ENCODE data around the gene ACTL10.

The ACTL10 gene

DNA sequence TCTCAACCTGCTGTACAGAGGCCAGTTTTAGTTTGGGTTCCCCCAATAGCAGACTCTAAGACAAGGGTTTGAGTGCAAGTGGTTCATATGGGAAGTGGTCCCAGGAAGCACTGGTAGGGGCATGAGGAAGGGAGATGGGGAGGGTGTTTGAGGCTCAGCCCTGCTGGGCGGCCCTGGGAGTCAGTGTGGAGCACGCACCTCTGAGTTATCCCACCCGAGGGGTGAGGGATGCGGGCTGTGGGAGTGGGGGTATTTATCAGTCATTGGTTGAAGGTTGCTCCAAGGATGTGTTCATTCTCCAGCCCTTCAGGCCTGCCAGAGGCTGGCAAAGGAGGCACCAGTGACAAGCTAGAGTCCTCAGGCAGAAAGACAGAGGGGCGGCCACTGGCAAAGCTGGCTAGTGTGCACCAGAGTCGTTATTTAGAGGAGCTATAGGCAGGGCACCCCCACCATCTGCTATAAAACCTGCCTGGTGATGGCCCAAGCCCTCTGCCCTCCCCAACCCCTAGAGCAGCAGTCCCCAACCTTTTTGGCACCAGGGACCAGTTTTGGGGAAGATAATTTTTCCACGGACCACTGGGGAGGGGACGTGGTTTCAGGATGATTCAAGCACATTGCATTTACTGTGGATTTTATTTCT, 36.9 kb downstream of the ACTL10 start:
- Mint-ChIP-seq H3K36me3 (ENCODE audit: insufficient read depth) (peaks cover 14% of the 10 kb centered on the region), H3K9me3 (no peaks in the 10 kb centered on the region), H3K27ac (ENCODE audit: low read depth) (no peak overlapping the region), H3K4me3 (no peak overlapping the region), H3K4me1 (no peaks in the 10 kb centered on the region), H3K27me3 (no peaks in the 10 kb centered on the region)
- DNase-seq (ENCODE audit: low spot score in 2 of 2) (no peak), ATAC-seq (replicated peaks; ENCODE audit: extremely low read depth, poor library complexity, severe bottlenecking) (no peak)

DNA sequence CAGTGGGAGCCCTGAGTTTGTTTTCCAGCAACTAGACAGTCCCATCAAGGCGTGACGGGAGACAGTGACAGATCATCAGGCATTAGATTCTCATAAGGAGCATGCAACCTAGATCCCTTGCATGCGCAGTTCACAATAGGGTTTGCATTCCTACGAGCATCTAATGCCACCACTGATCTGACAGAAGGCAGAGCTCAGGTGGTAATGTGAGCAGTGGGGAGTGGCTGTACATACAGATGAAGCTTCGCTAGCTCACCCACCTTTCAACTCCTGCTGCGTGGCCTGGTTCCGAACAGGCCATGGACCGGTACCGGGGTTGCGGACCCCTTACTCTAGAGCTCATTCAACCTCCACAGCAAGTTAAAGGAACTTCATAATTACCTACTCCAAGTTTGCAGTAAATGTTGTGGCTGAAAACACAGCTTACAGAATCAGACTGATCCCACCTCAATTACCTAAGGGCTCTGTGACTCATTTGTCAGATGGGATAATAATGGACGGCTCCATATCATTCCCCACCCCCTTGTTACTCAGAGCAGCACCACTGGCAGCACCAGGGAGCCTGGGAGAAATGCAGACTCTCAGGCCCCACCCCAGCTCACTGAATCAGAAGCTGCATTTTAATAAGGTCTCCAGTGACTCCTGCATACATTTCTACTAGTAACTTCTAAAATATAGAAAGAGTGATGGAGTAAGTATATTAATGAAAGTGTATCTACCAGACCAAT, 37.6 kb downstream of the ACTL10 start:
- no peak overlapping the region for H3K4me3 Mint-ChIP-seq
- no peak for DNase-seq (ENCODE audit: low spot score in 2 of 2)

DNA sequence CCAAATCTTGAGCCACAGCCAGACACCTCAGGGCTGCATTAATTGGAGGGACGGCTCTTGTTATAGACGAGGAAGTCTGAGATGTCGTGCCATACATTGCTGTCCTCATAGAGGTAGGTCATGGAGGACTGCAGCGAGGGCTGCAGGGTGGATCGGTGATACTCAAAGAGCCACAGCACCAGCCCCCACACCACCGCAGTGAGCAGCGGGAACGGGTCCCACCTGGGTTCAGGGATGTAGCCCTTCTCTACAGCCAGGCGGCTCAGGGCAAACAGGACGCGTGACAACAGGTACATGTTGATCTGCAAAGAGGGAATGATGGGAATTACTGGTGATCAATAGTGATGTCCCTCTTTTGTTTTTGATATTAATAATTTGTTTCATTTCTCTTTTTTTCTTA, 40.9 kb downstream of the ACTL10 start:
- Mint-ChIP-seq H3K9me3 (no peaks in the 10 kb centered on the region), H3K4me1 (peaks cover 15% of the 10 kb centered on the region), H3K4me3 (no peak overlapping the region), H3K36me3 (ENCODE audit: insufficient read depth) (peaks cover 33% of the 10 kb centered on the region), H3K27ac (ENCODE audit: low read depth) (no peak overlapping the region), H3K27me3 (no peaks in the 10 kb centered on the region)
- ATAC-seq (replicated peaks; ENCODE audit: extremely low read depth, poor library complexity, severe bottlenecking) (no peak), DNase-seq (ENCODE audit: low spot score in 2 of 2) (no peak)

More for the DNA sequence above, 37.6 kb downstream of the ACTL10 start:
- H3K36me3 Mint-ChIP-seq (ENCODE audit: insufficient read depth), result peaks cover 14% of the 10 kb centered on the region
- ATAC-seq (replicated peaks; ENCODE audit: extremely low read depth, poor library complexity, severe bottlenecking), result no peak
- H3K4me1 Mint-ChIP-seq, result no peaks in the 10 kb centered on the region
- H3K27me3 Mint-ChIP-seq, result no peaks in the 10 kb centered on the region
- H3K27ac Mint-ChIP-seq (ENCODE audit: low read depth), result no peak overlapping the region
- no peaks in the 10 kb centered on the region for H3K9me3 Mint-ChIP-seq

DNA sequence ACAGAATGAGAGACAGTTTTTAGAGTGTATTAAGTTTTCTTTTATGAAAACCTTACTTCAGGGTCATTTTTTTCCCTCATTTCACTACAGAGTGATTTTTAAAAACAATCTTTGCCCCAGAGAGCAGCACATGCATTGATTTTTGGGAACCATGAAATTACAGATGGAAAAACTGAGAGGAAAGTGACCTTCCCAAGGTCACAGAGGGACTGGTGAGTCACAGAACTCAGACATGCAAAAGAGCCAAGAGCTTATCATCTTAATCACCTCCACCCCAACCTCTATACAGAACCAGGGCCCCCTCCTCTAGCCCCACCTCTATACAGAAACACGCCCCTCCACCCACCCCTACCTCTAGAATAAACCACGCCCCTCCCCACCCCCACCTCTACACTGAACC, 42.7 kb downstream of the ACTL10 start:
- H3K4me3 Mint-ChIP-seq, result no peak overlapping the region
- ATAC-seq (replicated peaks; ENCODE audit: extremely low read depth, poor library complexity, severe bottlenecking), result no peak
- H3K9me3 Mint-ChIP-seq, result no peaks in the 10 kb centered on the region
- no peak overlapping the region for H3K27ac Mint-ChIP-seq (ENCODE audit: low read depth)
- no peak for DNase-seq (ENCODE audit: low spot score in 2 of 2)
- no peaks in the 10 kb centered on the region for H3K27me3 Mint-ChIP-seq
- H3K36me3 Mint-ChIP-seq (ENCODE audit: insufficient read depth), result peaks cover 40% of the 10 kb centered on the region
- H3K4me1 Mint-ChIP-seq, result peaks cover 22% of the 10 kb centered on the region

DNA sequence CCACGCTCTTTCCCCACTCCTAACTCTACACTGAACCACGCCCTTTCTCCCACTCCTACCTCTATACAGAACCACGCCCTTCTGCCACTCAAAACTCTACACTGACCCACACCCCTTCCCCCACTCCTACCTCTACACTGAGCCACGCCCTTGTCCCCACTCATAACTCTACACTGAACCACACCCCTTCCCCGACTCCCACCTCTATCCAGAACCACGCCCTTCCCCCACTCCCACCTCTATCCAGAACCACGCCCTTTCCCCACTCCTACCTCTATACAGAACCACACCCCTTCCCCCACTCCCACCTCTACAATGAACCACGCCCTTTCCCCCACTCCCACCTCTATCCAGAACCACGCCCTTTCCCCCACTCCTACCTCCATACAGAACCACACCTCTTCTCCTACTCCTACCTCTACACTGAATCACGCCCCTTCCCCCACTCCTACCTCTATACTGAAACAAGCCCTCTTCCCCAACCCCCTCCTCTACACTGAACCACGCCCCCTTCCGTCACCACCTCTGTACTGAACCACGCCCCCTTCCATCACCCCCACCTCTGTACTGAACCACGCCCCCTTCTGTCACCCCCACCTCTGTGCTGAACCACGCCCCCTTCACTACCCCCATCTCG, 43.3 kb downstream of the ACTL10 start:
- no peak for DNase-seq (ENCODE audit: low spot score in 2 of 2)
- ATAC-seq (replicated peaks; ENCODE audit: extremely low read depth, poor library complexity, severe bottlenecking), result no peak
- no peak overlapping the region for H3K4me3 Mint-ChIP-seq

DNA sequence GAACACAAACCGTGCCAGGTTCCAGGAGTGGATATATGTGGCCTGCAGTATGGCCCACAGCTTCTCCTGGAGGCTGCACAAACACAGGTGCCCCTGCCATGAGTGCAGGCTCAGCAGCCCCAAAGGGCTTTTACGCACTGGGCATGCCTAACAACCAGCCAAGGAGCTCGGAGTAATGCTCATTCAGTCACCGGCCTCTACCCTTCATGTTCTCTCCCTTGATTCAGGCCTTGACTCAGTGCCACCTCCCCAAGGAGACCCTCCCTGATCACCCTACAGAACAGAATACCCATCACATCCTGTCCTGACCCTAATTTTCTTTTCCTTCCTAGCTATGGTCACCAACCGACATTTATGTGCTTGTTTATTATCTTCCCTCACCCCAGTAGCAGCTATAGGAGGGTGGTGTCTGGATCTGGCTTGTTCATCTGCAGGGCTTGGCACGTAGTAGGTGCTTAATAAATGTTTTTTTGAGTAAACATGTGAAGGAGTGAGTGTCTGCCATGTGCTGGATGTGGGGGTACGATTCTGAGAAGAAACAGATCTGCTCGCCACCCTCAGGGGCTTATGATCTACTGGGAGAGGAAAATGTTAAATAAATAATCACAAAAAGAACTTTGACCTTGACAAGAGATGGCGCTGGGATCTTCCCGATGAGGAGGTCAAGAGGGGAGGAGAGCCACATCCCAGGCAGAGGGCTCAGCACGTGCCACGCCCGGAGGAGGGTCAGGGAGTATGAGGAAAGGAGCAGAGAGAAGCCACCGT, 44.1 kb downstream of the ACTL10 start:
- H3K9me3 Mint-ChIP-seq, result no peaks in the 10 kb centered on the region
- H3K27me3 Mint-ChIP-seq, result no peaks in the 10 kb centered on the region
- no peak overlapping the region for H3K4me3 Mint-ChIP-seq
- H3K36me3 Mint-ChIP-seq (ENCODE audit: insufficient read depth), result peaks cover 37% of the 10 kb centered on the region
- peak overlapping the region; percentile 30 for H3K27ac Mint-ChIP-seq (ENCODE audit: low read depth)
- ATAC-seq (replicated peaks; ENCODE audit: extremely low read depth, poor library complexity, severe bottlenecking), result no peak
- DNase-seq (ENCODE audit: low spot score in 2 of 2), result no peak
- H3K4me1 Mint-ChIP-seq, result peaks cover 24% of the 10 kb centered on the region

More for the DNA sequence above, 43.3 kb downstream of the ACTL10 start:
- no peaks in the 10 kb centered on the region for H3K27me3 Mint-ChIP-seq
- no peak overlapping the region for H3K27ac Mint-ChIP-seq (ENCODE audit: low read depth)
- peaks cover 40% of the 10 kb centered on the region for H3K36me3 Mint-ChIP-seq (ENCODE audit: insufficient read depth)
- no peaks in the 10 kb centered on the region for H3K9me3 Mint-ChIP-seq
- peaks cover 22% of the 10 kb centered on the region for H3K4me1 Mint-ChIP-seq

DNA sequence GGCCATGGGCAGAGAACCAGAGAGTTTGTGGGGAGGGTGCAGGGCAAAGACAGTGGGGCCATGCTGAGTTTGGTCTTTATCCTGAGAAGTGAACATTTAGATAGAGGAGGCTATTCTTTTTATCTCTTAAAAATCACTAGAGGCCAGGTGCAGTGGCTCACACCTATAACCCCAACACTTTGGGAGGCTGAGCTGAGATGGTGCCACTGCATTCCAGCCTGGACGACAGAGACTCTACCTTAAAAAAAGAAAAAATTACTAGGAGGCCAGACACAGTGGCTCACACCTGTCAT, 44.6 kb downstream of the ACTL10 start:
- peak overlapping the region; percentile 30 for H3K27ac Mint-ChIP-seq (ENCODE audit: low read depth)
- H3K36me3 Mint-ChIP-seq (ENCODE audit: insufficient read depth), result peaks cover 40% of the 10 kb centered on the region
- ATAC-seq (replicated peaks; ENCODE audit: extremely low read depth, poor library complexity, severe bottlenecking) (no peak), DNase-seq (ENCODE audit: low spot score in 2 of 2) (no peak)
- no peak overlapping the region for H3K4me3 Mint-ChIP-seq
- H3K4me1 Mint-ChIP-seq, result peaks cover 29% of the 10 kb centered on the region
- no peaks in the 10 kb centered on the region for H3K9me3 Mint-ChIP-seq
- H3K27me3 Mint-ChIP-seq, result no peaks in the 10 kb centered on the region

DNA sequence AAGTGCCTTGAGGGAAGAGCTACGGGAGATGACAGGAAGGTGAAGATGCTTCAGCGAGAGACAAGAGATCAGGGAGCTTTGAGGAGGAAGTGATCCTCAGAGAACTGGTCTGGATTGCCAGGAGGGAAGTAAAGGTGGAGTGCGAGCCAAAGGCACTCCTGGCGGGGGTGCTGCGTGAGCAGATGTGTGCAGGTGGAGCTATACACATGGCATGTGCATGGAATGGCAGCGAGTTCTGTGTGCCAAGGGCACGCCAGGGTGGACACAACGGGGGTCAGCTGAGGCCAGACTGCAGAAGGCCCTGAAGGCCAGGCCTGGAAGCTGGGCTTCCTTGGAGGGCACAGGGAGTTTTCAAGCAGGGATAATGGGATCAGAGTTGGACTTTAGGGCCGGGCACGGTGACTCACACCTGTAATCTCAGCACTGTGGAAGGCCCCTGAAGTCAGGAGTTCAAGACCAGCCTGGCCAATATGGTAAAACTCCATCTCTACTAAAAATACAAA, 47.2 kb downstream of the ACTL10 start:
- ATAC-seq (replicated peaks; ENCODE audit: extremely low read depth, poor library complexity, severe bottlenecking) (no peak), DNase-seq (ENCODE audit: low spot score in 2 of 2) (no peak)
- Mint-ChIP-seq H3K4me3 (no peak overlapping the region), H3K36me3 (ENCODE audit: insufficient read depth) (peaks cover 35% of the 10 kb centered on the region), H3K27me3 (no peaks in the 10 kb centered on the region), H3K4me1 (peaks cover 34% of the 10 kb centered on the region), H3K9me3 (no peaks in the 10 kb centered on the region), H3K27ac (ENCODE audit: low read depth) (no peak overlapping the region)

DNA sequence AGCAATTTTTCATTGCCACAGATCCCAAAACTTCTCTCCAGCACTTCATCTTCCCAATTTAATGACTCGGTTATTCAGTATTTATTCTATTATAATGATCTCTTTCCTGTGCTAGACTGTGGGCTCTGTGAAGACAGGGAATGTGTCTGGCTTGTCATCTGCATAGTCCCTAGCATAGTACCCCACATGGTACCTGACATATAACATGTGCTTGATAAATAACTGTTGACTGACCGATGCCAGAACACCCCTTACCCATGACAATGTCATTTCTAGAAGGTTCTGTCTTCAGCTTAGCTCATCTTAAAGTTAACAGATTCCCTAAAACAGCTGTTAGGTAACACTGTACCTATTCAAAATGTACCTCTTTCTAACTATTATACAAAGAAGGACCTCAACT, 49.8 kb downstream of the ACTL10 start:
- peaks cover 31% of the 10 kb centered on the region for H3K36me3 Mint-ChIP-seq (ENCODE audit: insufficient read depth)
- H3K9me3 Mint-ChIP-seq, result peaks cover 5% of the 10 kb centered on the region
- no peak overlapping the region for H3K4me3 Mint-ChIP-seq
- no peak overlapping the region for H3K27ac Mint-ChIP-seq (ENCODE audit: low read depth)
- peaks cover 32% of the 10 kb centered on the region for H3K4me1 Mint-ChIP-seq
- DNase-seq (ENCODE audit: low spot score in 2 of 2), result no peak
- no peaks in the 10 kb centered on the region for H3K27me3 Mint-ChIP-seq
- ATAC-seq (replicated peaks; ENCODE audit: extremely low read depth, poor library complexity, severe bottlenecking), result no peak
